Astrocyte of the spinal cord (primary cell): ENCODE results near the gene CCDC91.
A peak's percentile ranks its signal among the peaks of the same experiment; 100 is the strongest.

Source experiments
- DNase-seq: peaks from one replicate; pipeline ENCODE4 v3.0.0; 2011; ENCODE audit warnings: low read depth, low spot score
- H3K4me3 ChIP-seq: 2 replicates; pipeline ENCODE4 v1.5.1; 2011; ENCODE audit warnings: low read depth, mild to moderate bottlenecking, low read length, moderate library complexity
- CTCF ChIP-seq: IDR thresholded peaks from 2 replicates; pipeline ENCODE4 v1.5.1; 2012; ENCODE audit warnings: low read depth, mild to moderate bottlenecking, low read length, inconsistent platforms
- in situ Hi-C: cut with HindIII; loops from 2 replicates; pipeline ENCODE4 v1.10.0; 2017; ENCODE audit warnings: low sequenced_read_pairs

The CCDC91 gene

GRCh38 chr12:28536088-28536487, 345.8 kb downstream of the CCDC91 start:
- TF ChIP-seq CTCF = no peak
- no peak overlapping the region for H3K4me3 ChIP-seq
- DNase-seq = peak; percentile 61
- in situ Hi-C loops = no loop called here

GRCh38 chr12:28537474-28537873, 347.2 kb downstream of the CCDC91 start:
- no peak for DNase-seq
- H3K4me3 ChIP-seq = no peak overlapping the region
- in situ Hi-C loops = no loop called here
- TF ChIP-seq CTCF = no peak

GRCh38 chr12:28539691-28540323, 349.6 kb downstream of the CCDC91 start:
- H3K4me3 ChIP-seq = no peak overlapping the region
- in situ Hi-C loops = no loop called here
- DNase-seq = no peak
- TF ChIP-seq CTCF = no peak

- no peak for DNase-seq
- no peak for TF ChIP-seq CTCF
- in situ Hi-C loops = no loop called here
- H3K4me3 ChIP-seq = no peak overlapping the region
Measured at GRCh38 chr12:28540324-28540714, 350.1 kb downstream of the CCDC91 start.

- no peak overlapping the region for H3K4me3 ChIP-seq
- DNase-seq = no peak
- in situ Hi-C loops = no loop called here
- no peak for TF ChIP-seq CTCF
Measured at GRCh38 chr12:28543021-28543890, 353.0 kb downstream of the CCDC91 start.

- H3K4me3 ChIP-seq = no peak overlapping the region
- TF ChIP-seq CTCF = no peak
- peak; percentile 83 for DNase-seq
- in situ Hi-C loops = no loop called here
Measured at GRCh38 chr12:28550757-28551704, 360.8 kb downstream of the CCDC91 start.
